ENCODE data around the gene NAA16.

- TF ChIP-seq CTCF (IDR thresholded peaks at IDR 0.05; ENCODE audit: low read depth, low read length, poor library complexity, severe bottlenecking) (no peak), EZH2phosphoT487 (IDR thresholded peaks at IDR 0.05; ENCODE audit: borderline replicate concordance, low read length) (no peak)
These were observed 44.0 kb upstream of the NAA16 start for GRCh38 chr13:41267106-41267505.
